ENCODE measurements around the gene FAH.

DNA sequence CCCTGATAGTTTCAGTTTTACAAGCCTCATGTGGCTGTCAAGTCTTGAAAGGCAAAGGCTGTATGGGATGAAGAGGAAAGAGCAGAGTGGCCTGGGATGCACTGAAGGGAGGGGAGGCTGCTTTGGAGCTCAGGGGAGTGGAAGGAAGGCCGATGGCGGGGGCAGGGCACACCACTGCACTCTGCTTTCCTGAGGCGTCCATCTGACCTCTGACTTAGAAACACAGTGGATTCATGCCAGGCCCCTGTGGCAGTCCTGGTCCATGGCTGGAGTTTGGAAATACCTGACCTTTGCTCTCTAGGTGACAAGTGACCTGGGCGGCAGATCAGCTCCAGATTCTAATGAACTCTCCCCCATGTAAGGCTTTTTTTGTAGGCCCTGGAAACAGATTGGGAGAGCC is 19.0 kb downstream of the FAH start:
- TF ChIP-seq CTCF (optimal IDR thresholded peaks at IDR 0.05 in 1 of 3, IDR thresholded peaks at IDR 0.05 in 1 of 3, conservative IDR thresholded peaks at IDR 0.05 in 1 of 3; ENCODE audit: extremely low read depth in 1 of 3, insufficient read depth in 2 of 3, low read length in 3 of 3) (no peak), EZH2 (IDR thresholded peaks at IDR 0.05; ENCODE audit: low read length) (no peak)

All from keratinocyte (primary cell).